HepG2 (cell line): Measurements from ENCODE around the gene GFRA4. TPM values are rescaled to one million over a fixed set of nuclear protein-coding genes. Genes with fewer than 3 reads are reported as not detected.

Source experiments
- ATAC-seq: fragments of 200-7000 bp; cut with Tn5 transposase; 3 replicates; pipeline ENCODE4 v1.9.1; 2020; ENCODE audit warnings: mild to moderate bottlenecking, moderate library complexity
- BruUV-seq: library from RNA; stranded (reverse); fragments of 400-500 nt; replicated peaks from 2 replicates; lab custom pipeline; 2021; lab: Mats Ljungman, UMichigan
- CTCF ChIA-PET: fragments of 300-600 bp; formaldehyde crosslinking; extraction: SDS; loops from one replicate; lab custom pipeline; 2021; ENCODE audit warnings: low total read pairs, inconsistent platforms, low intra/inter-chr PET ratio; lab: Yijun Ruan, JAX
- POLR2A ChIA-PET: fragments of 350-600 bp; sonication (Branson Sonifier 250); formaldehyde crosslinking; loops from one replicate; lab custom pipeline; 2020; ENCODE audit warnings: antibody characterized with exemption, inconsistent platforms; lab: Yijun Ruan, JAX
- DNase-seq: peaks from one replicate; pipeline ENCODE4 v3.0.0-alpha.2; 2015; ENCODE audit warnings: low spot score
- FAIRE-seq: peaks from 3 replicates; lab custom pipeline; 2011; peaks lifted over from hg19 to GRCh38; lab: Jason Lieb, UNC
- H2AFZ ChIP-seq: one replicate; pipeline ENCODE4 v1.6.1; 2011; ENCODE audit warnings: low read length, inconsistent platforms
- H3K27ac ChIP-seq: fragments of 300-600 bp; 3 replicates; pipeline ENCODE4 v1.8.0; 2011; ENCODE audit warnings: mixed run types, mild to moderate bottlenecking, mixed read lengths, low read length, inconsistent platforms; ENCODE audit not compliant: insufficient read depth; ENCODE audit errors: extremely low read length
- H3K27me3 ChIP-seq, 2 experiments: fragments of 200-600 bp in 1 of 2; 2 replicates in 1 of 2; 3 replicates in 1 of 2; pipeline versions ENCODE4 v1.6.0 to v1.8.0; 2011; ENCODE audit warnings: low read length in 2 of 2, mild to moderate bottlenecking in 2 of 2, moderate library complexity in 2 of 2, inconsistent platforms in 1 of 2; ENCODE audit not compliant: insufficient read depth in 2 of 2, control insufficient read depth in 1 of 2
- H3K36me3 ChIP-seq, 2 experiments: fragments of 200-600 bp in 1 of 2; replicated peaks in 1 of 2; 2 replicates in 1 of 2; 3 replicates in 1 of 2; pipeline versions ENCODE4 v1.5.1 to v1.8.0; 2011; ENCODE audit warnings: low read length in 2 of 2, inconsistent platforms in 1 of 2; ENCODE audit not compliant: insufficient read depth in 2 of 2, control insufficient read depth in 1 of 2
- H3K4me1 ChIP-seq: 2 replicates; pipeline ENCODE4 v1.5.1; 2012; ENCODE audit warnings: low read length, inconsistent platforms; ENCODE audit not compliant: insufficient read depth
- H3K4me2 ChIP-seq: 2 replicates; pipeline ENCODE4 v1.6.0; 2011; ENCODE audit warnings: low read depth, low read length, inconsistent platforms
- H3K4me3 ChIP-seq, 3 experiments: fragments of 200-600 bp in 1 of 3; sonication (generic), shearing (Covaris generic) in 1 of 3; replicated peaks in 1 of 3; 2 replicates each; pipeline ENCODE4 v1.5.1; 2011 to 2016; ENCODE audit warnings: low read length in 3 of 3, inconsistent platforms in 2 of 3, low read depth in 2 of 3, mild to moderate bottlenecking in 2 of 3, control low read depth in 1 of 3, mixed read lengths in 1 of 3; ENCODE audit not compliant: insufficient read depth in 1 of 3
- H3K79me2 ChIP-seq: one replicate; pipeline ENCODE4 v1.6.1; 2011; ENCODE audit warnings: low read length, inconsistent platforms; ENCODE audit not compliant: insufficient read depth
- H3K9ac ChIP-seq: 2 replicates; pipeline ENCODE4 v1.6.0; 2011; ENCODE audit warnings: mild to moderate bottlenecking, low read depth, low read length, inconsistent platforms; ENCODE audit not compliant: insufficient read depth
- H3K9me3 ChIP-seq: 2 replicates; pipeline ENCODE4 v1.5.1; 2012; ENCODE audit warnings: mild to moderate bottlenecking, low read length
- H4K20me1 ChIP-seq: 2 replicates; pipeline ENCODE4 v1.6.0; 2011; ENCODE audit warnings: inconsistent platforms, mild to moderate bottlenecking, low read length, moderate library complexity; ENCODE audit not compliant: insufficient read depth
- CHCHD3 ChIP-seq: sonication (generic); formaldehyde crosslinking; IDR thresholded peaks from 2 replicates; pipeline ENCODE4 v1.8.0; 2022; ENCODE audit warnings: mild to moderate bottlenecking, missing genetic modification reagents, moderate library complexity
- FOXK1 ChIP-seq: sonication (generic); formaldehyde crosslinking; IDR thresholded peaks from 2 replicates; pipeline ENCODE4 v1.4.0; 2020; ENCODE audit warnings: low read depth, missing genetic modification reagents, borderline replicate concordance
- KDM3A ChIP-seq: IDR thresholded peaks from 2 replicates; pipeline ENCODE4 v1.6.1; 2018; ENCODE audit warnings: low read depth, missing compliant biosample characterization
- POGK ChIP-seq: sonication (generic); formaldehyde crosslinking; conservative IDR thresholded peaks from 2 replicates; pipeline ENCODE4 v1.8.0; 2022; ENCODE audit warnings: mild to moderate bottlenecking, moderate library complexity, missing genetic modification reagents
- THYN1 ChIP-seq: sonication (generic); formaldehyde crosslinking; IDR thresholded peaks from 2 replicates; pipeline ENCODE4 v1.8.1; 2023; ENCODE audit warnings: low read depth, mild to moderate bottlenecking, moderate library complexity, missing genetic modification reagents, borderline replicate concordance
- ZNF629 ChIP-seq: sonication (generic); formaldehyde crosslinking; conservative IDR thresholded peaks from 2 replicates; pipeline ENCODE4 v1.5.0; 2020; ENCODE audit warnings: missing genetic modification reagents
- ZNF737 ChIP-seq: sonication (generic); formaldehyde crosslinking; IDR thresholded peaks from 2 replicates; pipeline ENCODE4 v1.5.0; 2020; ENCODE audit warnings: missing genetic modification reagents, mild to moderate bottlenecking, borderline replicate concordance
- ZNF768 ChIP-seq: sonication (generic); formaldehyde crosslinking; IDR thresholded peaks from 2 replicates; pipeline ENCODE4 v1.4.0; 2020; ENCODE audit warnings: missing genetic modification reagents
- WGBS: methylation state at CpG from one replicate; pipeline ENCODE4 v1.1.6; 2017; ENCODE audit warnings: low lambda C conversion rate; 5-methylcytosine and 5-hydroxymethylcytosine counted together
- in situ Hi-C: cut with HindIII; loops from 2 replicates; pipeline ENCODE4 v1.10.0; 2017; ENCODE audit warnings: low pct_unique_long_range_greater_than_20kb; ENCODE audit not compliant: extremely low pct_ligation_motif_present
- intact Hi-C: fragments of 100-400 bp; cut with micrococcal nuclease; formaldehyde crosslinking; loops from one replicate; pipeline ENCODE4 v1.10.0; 2022; ENCODE audit not compliant: unreplicated experiment
- polyA plus RNA-seq, 8 experiments: library from polyadenylated mRNA; depleted of rRNA in 3 of 8; stranded (reverse) in 7 of 8; unstranded in 1 of 8; fragments of >200 nt; fragmentation: Illumina TruSeq in 4 of 8; extraction: Trizol in 4 of 8; gene quantifications; 2 replicates each; pipeline versions ENCODE4 v1.2.1 to v1.2.3, GENCODE V29; 2011 to 2016; ENCODE audit warnings: low read depth in 4 of 8, missing spikeins in 1 of 8, mixed read lengths in 1 of 8; ENCODE audit not compliant: insufficient read depth in 1 of 8
- total RNA-seq, 5 experiments: library from RNA; depleted of rRNA; stranded (reverse); fragments of >200 nt; fragmentation: Illumina TruSeq; extraction: Trizol; gene quantifications; 2 replicates each; pipeline ENCODE4 v1.2.3, GENCODE V29; 2016; ENCODE audit warnings: low read depth in 1 of 5
- TF ChIP-seq, protein P1 (sequence below): sonication (generic); formaldehyde crosslinking; IDR thresholded peaks from 2 replicates; pipeline ENCODE4 v1.5.1; 2020; ENCODE audit warnings: mild to moderate bottlenecking, missing genetic modification reagents, moderate library complexity

GFRA4 gene
- total and polyA plus RNA-seq, 2 of the 13 experiments (the other 11 are each of a cell fraction or from before 2014, with no cell fraction given) = not detected

DNA sequence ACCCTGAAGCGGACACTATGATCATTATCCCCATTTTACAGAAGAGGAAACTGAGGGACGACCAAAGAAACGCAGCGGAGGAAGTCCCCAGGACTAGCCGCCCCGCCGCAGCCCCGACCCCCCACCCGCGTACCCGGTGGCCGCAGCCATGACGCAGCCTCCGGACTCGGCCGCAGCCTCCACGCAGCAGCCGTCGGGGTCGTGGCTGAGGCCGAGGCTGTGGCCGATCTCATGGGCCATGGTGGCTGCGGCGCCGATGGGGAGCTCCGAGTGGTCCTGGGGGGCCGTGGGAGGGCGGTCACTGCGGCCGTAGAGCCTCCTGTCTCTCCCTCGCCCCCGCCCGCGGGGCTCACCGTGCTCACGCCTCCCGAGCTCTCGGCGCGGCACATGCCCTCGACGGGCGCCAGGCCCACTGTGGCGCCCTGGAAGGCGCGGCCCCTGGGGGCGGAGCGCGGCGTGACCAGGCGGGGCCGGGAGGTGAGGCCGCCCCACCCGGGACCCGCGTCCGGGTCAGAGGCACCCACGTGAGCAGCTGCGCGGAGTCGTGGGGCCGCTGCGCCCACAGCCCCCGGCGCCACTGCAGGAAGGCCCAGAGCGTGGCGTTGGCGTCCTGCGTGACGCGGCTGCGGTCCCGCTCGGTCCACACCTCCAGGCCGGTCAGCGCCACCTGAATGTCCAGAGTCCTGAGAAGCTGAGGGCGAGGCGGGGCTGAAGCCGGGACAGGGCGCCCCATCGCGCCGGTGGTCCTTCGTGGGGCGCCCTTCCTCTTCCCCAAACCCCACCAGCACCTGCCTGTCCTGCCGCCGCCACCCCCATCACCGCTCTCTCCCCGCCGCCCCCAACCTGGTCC, 10.2 kb upstream of the GFRA4 start:
- peaks cover 8% of the 10 kb centered on the region; the same call in 1 of the 2 replicates for H3K4me1 ChIP-seq
- no TSS peak for BruUV-seq
- ChIA-PET CTCF (no interaction called here), POLR2A (no interaction called here)
- no peak for TF ChIP-seq ZNF737 (CRISPR knock-in tag)
- TF ChIP-seq ZNF629 (CRISPR knock-in tag) = peak; percentile 72
- ATAC-seq (no peak), DNase-seq (no peak), FAIRE-seq (no peak)
- H2AFZ ChIP-seq = no peak overlapping the region
- intact Hi-C loops = no loop called here
- no peaks in the 10 kb centered on the region for H3K36me3 ChIP-seq
- H3K27ac ChIP-seq = no peak overlapping the region
- H3K9me3 ChIP-seq = no peaks in the 10 kb centered on the region
- no peak overlapping the region for H3K4me3 ChIP-seq
- H3K27me3 ChIP-seq = peaks cover 51 to 97% of the 10 kb centered on the region in 2 experiments
- no peaks in the 10 kb centered on the region for H3K79me2 ChIP-seq
- H4K20me1 ChIP-seq = no peaks in the 10 kb centered on the region
- no peak overlapping the region for H3K9ac ChIP-seq
- H3K4me2 ChIP-seq = no peak overlapping the region; the same call in 1 of the 2 replicates
- in situ Hi-C loops = no loop called here
- WGBS = 57% methylated on average over 58 of the region's 90 CpGs

- H3K36me3 ChIP-seq = no peaks in the 10 kb centered on the region
- ChIA-PET POLR2A (no interaction called here), CTCF (no interaction called here)
- WGBS = 19% methylated on average over 21 of the region's 58 CpGs
- H3K9me3 ChIP-seq = no peaks in the 10 kb centered on the region
- peak overlapping the region in 1 of 3 experiments; percentile 54; a peak in 1 of 6 replicates for H3K4me3 ChIP-seq
- H3K4me1 ChIP-seq = peaks cover 8% of the 10 kb centered on the region; the same call in 1 of the 2 replicates
- H3K27me3 ChIP-seq = peaks cover 49 to 93% of the 10 kb centered on the region in 2 experiments
- no peak overlapping the region for H3K9ac ChIP-seq
- in situ Hi-C loops = no loop called here
- ATAC-seq (peak; percentile 6), FAIRE-seq (no peak), DNase-seq (no peak)
- H3K4me2 ChIP-seq = peak overlapping the region; percentile 54
- H4K20me1 ChIP-seq = no peaks in the 10 kb centered on the region
- H3K79me2 ChIP-seq = no peaks in the 10 kb centered on the region
- intact Hi-C loops = no loop called here
- no TSS peak for BruUV-seq
- H2AFZ ChIP-seq = no peak overlapping the region
- no peak overlapping the region for H3K27ac ChIP-seq
- 0 out of 2 replicates have a peak, but pooled peaks have one; percentile 27 for TF ChIP-seq KDM3A
- no peak for TF ChIP-seq THYN1
- peak; percentile 88 for TF ChIP-seq ZNF768 (CRISPR knock-in tag)
- TF ChIP-seq POGK (CRISPR knock-in tag) = 0 out of 2 replicates have a peak, but pooled peaks have one; percentile 37
- 0 out of 2 replicates have a peak, but pooled peaks have one; percentile 56 for TF ChIP-seq CHCHD3
- TF ChIP-seq, protein P1, sequence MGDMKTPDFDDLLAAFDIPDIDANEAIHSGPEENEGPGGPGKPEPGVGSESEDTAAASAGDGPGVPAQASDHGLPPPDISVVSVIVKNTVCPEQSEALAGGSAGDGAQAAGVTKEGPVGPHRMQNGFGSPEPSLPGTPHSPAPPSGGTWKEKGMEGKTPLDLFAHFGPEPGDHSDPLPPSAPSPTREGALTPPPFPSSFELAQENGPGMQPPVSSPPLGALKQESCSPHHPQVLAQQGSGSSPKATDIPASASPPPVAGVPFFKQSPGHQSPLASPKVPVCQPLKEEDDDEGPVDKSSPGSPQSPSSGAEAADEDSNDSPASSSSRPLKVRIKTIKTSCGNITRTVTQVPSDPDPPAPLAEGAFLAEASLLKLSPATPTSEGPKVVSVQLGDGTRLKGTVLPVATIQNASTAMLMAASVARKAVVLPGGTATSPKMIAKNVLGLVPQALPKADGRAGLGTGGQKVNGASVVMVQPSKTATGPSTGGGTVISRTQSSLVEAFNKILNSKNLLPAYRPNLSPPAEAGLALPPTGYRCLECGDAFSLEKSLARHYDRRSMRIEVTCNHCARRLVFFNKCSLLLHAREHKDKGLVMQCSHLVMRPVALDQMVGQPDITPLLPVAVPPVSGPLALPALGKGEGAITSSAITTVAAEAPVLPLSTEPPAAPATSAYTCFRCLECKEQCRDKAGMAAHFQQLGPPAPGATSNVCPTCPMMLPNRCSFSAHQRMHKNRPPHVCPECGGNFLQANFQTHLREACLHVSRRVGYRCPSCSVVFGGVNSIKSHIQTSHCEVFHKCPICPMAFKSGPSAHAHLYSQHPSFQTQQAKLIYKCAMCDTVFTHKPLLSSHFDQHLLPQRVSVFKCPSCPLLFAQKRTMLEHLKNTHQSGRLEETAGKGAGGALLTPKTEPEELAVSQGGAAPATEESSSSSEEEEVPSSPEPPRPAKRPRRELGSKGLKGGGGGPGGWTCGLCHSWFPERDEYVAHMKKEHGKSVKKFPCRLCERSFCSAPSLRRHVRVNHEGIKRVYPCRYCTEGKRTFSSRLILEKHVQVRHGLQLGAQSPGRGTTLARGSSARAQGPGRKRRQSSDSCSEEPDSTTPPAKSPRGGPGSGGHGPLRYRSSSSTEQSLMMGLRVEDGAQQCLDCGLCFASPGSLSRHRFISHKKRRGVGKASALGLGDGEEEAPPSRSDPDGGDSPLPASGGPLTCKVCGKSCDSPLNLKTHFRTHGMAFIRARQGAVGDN = peak; percentile 47
- no peak for TF ChIP-seq FOXK1
Observed at GRCh38 chr20:3672547-3673171, 9.5 kb upstream of the GFRA4 start.
